ENCODE measurements around the gene BCL11A.

Gene BCL11A

DNA sequence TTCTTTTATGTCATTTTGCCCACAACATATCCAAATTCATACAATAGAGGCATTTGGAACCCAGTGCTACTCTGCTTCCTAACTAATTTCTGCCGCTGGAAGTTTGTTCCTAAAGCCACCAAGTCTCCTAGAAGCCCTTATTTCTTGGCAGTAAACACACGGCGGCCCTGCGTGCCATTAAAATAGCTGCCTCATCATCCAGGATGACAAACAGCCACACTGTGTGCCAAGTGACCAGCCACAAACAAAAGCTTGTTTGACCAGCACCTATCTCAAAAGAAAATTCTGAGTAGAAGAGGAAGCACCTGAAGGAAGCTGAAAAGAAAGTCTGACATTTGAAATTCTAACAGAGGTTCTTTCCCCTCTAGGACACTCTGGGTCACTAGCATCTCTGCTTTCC lies 64.2 kb downstream of the BCL11A start:
- H3K27ac ChIP-seq: no peak overlapping the region
- TF ChIP-seq, protein P1, sequence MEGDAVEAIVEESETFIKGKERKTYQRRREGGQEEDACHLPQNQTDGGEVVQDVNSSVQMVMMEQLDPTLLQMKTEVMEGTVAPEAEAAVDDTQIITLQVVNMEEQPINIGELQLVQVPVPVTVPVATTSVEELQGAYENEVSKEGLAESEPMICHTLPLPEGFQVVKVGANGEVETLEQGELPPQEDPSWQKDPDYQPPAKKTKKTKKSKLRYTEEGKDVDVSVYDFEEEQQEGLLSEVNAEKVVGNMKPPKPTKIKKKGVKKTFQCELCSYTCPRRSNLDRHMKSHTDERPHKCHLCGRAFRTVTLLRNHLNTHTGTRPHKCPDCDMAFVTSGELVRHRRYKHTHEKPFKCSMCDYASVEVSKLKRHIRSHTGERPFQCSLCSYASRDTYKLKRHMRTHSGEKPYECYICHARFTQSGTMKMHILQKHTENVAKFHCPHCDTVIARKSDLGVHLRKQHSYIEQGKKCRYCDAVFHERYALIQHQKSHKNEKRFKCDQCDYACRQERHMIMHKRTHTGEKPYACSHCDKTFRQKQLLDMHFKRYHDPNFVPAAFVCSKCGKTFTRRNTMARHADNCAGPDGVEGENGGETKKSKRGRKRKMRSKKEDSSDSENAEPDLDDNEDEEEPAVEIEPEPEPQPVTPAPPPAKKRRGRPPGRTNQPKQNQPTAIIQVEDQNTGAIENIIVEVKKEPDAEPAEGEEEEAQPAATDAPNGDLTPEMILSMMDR (conservative IDR thresholded peaks at IDR 0.05): no peak

DNA sequence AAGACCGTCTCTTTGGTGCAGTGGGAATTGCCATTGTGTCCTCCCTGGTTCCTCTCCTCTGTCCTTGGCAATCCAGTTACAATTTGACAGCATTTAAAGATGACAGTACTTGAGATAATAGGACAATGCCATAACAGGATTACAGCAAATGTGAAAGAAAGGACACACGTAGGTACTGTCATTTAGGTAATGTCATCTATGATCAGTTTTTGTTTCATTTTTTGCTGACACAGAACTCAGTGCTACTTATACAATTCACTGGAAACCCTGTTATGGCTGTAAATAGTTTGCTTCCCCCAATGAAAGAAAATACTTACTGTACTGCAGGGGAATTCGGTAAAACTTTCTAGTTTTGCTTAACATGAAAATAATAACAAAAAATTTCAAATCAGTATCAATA lies 65.2 kb downstream of the BCL11A start:
- H3K27ac ChIP-seq: no peak overlapping the region
- TF ChIP-seq, protein P1 (conservative IDR thresholded peaks at IDR 0.05): no peak

DNA sequence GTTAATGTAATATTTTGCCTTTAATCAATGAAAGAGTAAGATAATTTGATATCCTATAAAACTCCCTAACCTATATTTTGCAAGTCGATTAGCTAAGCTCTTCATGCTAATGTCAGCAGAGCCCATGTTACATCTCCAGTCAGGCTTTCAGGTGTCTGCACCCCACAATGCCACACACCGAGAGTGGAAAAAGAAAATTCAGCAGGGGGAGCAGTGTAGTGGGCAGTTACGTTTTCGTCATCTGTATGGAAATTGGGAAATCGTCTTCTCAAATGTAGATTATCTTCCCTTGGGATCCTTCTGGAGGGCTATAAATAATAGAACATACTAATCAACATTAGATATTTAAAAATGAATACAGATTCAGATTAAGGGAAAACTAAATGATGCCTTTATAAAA lies 66.3 kb downstream of the BCL11A start:
- no peak overlapping the region for H3K27ac ChIP-seq
- TF ChIP-seq, protein P1 (conservative IDR thresholded peaks at IDR 0.05): no peak

DNA sequence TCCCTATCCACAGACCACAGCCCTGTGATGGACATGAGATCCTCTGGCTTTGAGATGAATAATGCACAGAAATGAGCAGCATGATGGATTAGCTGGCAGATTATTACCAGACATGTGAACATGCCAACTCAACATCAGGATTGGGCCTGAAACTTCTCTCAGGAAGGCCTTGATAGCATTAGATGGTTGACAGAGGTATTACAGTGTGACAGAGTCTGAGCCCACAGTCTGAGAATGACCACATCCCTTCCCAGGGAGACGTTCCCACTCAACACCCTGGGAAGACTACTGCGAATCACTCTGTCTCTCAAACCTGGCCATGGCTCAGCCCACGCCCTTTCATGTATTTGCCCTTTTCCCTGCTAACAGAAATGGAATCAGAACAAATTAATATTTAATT lies 66.9 kb downstream of the BCL11A start:
- no peak overlapping the region for H3K27ac ChIP-seq
- TF ChIP-seq, protein P1 (conservative IDR thresholded peaks at IDR 0.05): no peak

DNA sequence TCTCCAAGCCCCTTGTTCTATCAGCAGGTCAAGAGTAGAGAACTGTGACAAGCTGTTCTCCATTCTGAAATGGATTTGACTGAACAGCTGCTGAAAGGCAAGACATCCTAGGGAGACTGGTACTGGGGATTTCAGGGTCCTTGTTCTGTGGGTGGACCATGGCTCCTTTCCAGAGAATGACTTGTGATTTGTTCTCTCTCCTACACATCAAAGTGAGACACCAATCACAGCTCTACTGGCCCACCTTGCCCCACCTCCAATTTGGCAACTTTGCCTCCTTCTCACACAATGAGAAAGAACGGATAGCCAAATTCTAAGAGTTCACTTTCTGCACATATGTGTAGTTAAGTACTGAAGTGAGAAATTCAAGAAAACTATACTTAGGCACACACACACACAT lies 67.4 kb downstream of the BCL11A start:
- H3K27ac ChIP-seq: no peak overlapping the region
- TF ChIP-seq, protein P1 (conservative IDR thresholded peaks at IDR 0.05): no peak

DNA sequence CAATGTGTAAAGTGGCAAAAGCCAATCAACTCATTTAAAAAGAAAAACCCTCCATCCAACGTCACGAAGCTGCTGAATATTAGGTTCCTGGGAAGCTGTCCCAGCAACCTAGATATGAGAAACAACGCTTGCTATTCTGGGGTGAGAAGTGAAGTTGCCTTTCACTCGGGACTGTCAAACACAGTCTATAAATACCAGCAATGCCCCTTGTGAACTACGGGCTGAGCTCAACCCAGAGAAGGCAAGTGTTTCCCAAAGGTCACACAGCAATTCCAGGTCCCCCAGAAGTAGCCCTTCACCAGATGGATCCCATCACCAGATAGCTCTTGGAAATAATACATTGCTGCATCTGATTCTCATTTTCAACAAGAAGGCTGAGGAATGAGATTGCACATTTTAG lies 67.9 kb downstream of the BCL11A start:
- TF ChIP-seq, protein P1 (conservative IDR thresholded peaks at IDR 0.05): no peak
- H3K27ac ChIP-seq: no peak overlapping the region

DNA sequence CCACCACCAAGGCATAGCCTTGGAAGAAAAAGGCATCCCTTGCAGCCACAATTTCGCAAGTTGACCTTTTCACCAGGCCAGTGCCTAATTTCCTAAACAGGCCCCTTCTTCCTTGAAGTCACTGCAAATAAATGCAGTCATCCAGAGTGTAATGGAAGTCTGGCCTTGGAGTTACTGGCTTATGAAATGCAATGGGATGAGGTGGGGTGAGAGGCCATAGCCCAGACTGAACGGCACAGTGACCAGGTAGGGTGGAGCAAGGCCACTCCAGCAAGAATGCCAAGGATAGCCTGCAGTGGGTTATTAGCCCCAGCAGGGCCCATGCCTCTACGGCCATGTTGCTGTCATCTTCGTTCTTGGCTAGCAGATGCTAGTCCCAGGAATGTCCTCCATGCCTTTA lies 68.4 kb downstream of the BCL11A start:
- H3K27ac ChIP-seq: no peak overlapping the region
- TF ChIP-seq, protein P1 (conservative IDR thresholded peaks at IDR 0.05): no peak
